ENCODE data around the gene OR10H2. TPM values are rescaled to one million over a fixed set of nuclear protein-coding genes. Genes with fewer than 3 reads are reported as not detected.
"Not testable (repeated sequence)": the region's sequence is repeated elsewhere in the genome, so short reads cannot be mapped to it uniquely, and the experiment has no call there.

The OR10H2 gene
- total RNA-seq: under 1 TPM in 1 of 4 donors, not detected in 3; 0.64 TPM

- intact Hi-C loops (cut with DNase I; ENCODE audit: low total_unique reads): no loop called here
- in situ Hi-C loops (cut with MboI; ENCODE audit: low pct_ligation_motif_present in 1 of 4, low pct_unique_long_range_greater_than_20kb in 1 of 4, low sequenced_read_pairs in 3 of 4): no loop called here
- Histone ChIP-seq H3K9me3 (no peaks in the 10 kb centered on the region), H3K4me3 (no peak within 1 kb of the TSS), H3K4me1 (no peaks in the 10 kb centered on the region), H3K27ac (no peak within 1 kb of the TSS), H3K36me3 (no peaks in the 10 kb centered on the region), H3K27me3 (peaks cover 43% of the 10 kb centered on the region)
- TF ChIP-seq POLR2AphosphoS5 (IDR thresholded peaks at IDR 0.05): no peak
- TF ChIP-seq EP300 (IDR thresholded peaks at IDR 0.05; ENCODE audit: low read depth): no peak
- TF ChIP-seq CTCF (IDR thresholded peaks at IDR 0.05): no peak
- TF ChIP-seq POLR2A (IDR thresholded peaks at IDR 0.05): no peak
- WGBS, 2 donors (ENCODE audit: low coverage in 1 of 2): 60 to 83% methylated on average over 4 to 5 of the region's 5 CpGs
- no peak for DNase-seq
These were observed at the start of gene OR10H2 for GRCh38 chr19:15727724-15728123. TSS of gene OR10H2 (plus strand) at chr19:15728024. CDS start at chr19:15728044, 20 bp downstream.

GRCh38 chr19:15679089-15679488 is 48.7 kb upstream of the OR10H2 start:
- in situ Hi-C loops (cut with MboI; ENCODE audit: low pct_ligation_motif_present in 1 of 4, low pct_unique_long_range_greater_than_20kb in 1 of 4, low sequenced_read_pairs in 3 of 4): loop anchor here in 3 of 4 donors (5.0 kb wide), 1 partner anchor 98 kb away; no protein-coding TSS in a partner anchor

GRCh38 chr19:15679865-15680264 is 48.0 kb upstream of the OR10H2 start:
- WGBS, 2 donors (ENCODE audit: low coverage in 1 of 2): 66% methylated on average over 3 of the region's 4 CpGs; no CpG with 5 or more reads in 1 of the 2 donors
- DNase-seq; H3K27me3 ChIP-seq; H3K27ac ChIP-seq; intact Hi-C loops (cut with DNase I; ENCODE audit: low total_unique reads); H3K4me3 ChIP-seq; H3K4me1 ChIP-seq; H3K9me3 ChIP-seq: not testable (repeated sequence)
- H3K36me3 ChIP-seq: peaks cover 0 to 18% (median 6%) of the 10 kb centered on the region in 4 donors
- in situ Hi-C loops (cut with MboI; ENCODE audit: low pct_ligation_motif_present in 1 of 4, low pct_unique_long_range_greater_than_20kb in 1 of 4, low sequenced_read_pairs in 3 of 4): loop anchor here in 3 of 4 donors (5.0 kb wide), 1 partner anchor 97 kb away; no protein-coding TSS in a partner anchor

More at GRCh38 chr19:15679089-15679488, 48.7 kb upstream of the OR10H2 start:
- DNase-seq: no peak
- H3K27me3 ChIP-seq: no peaks in the 10 kb centered on the region
- no peak for TF ChIP-seq POLR2A (IDR thresholded peaks at IDR 0.05)
- TF ChIP-seq EP300 (IDR thresholded peaks at IDR 0.05; ENCODE audit: low read depth): no peak
- TF ChIP-seq POLR2AphosphoS5 (IDR thresholded peaks at IDR 0.05): no peak
- TF ChIP-seq CTCF (IDR thresholded peaks at IDR 0.05): no peak
- no peak overlapping the region for H3K27ac ChIP-seq
- 18% methylated on average over 4 of the region's 4 CpGs for WGBS, 2 donors (ENCODE audit: low coverage in 1 of 2)
- H3K36me3 ChIP-seq: peaks cover 0 to 12% (median 5%) of the 10 kb centered on the region in 4 donors
- no peak overlapping the region for H3K4me3 ChIP-seq
- H3K9me3 ChIP-seq: no peaks in the 10 kb centered on the region
- intact Hi-C loops (cut with DNase I; ENCODE audit: low total_unique reads): no loop called here
- peaks cover 4 to 6% (median 5%) of the 10 kb centered on the region in 4 donors for H3K4me1 ChIP-seq

- Histone ChIP-seq H3K27ac (no peak overlapping the region), H3K4me3 (no peak overlapping the region), H3K9me3 (no peaks in the 10 kb centered on the region), H3K36me3 (peaks cover 0 to 27% (median 9%) of the 10 kb centered on the region in 4 donors), H3K27me3 (no peaks in the 10 kb centered on the region), H3K4me1 (no peaks in the 10 kb centered on the region)
- no peak for DNase-seq
- no peak for TF ChIP-seq POLR2AphosphoS5 (IDR thresholded peaks at IDR 0.05)
- TF ChIP-seq POLR2A (IDR thresholded peaks at IDR 0.05): no peak
- no peak for TF ChIP-seq EP300 (IDR thresholded peaks at IDR 0.05; ENCODE audit: low read depth)
- TF ChIP-seq CTCF (IDR thresholded peaks at IDR 0.05): no peak
- intact Hi-C loops (cut with DNase I; ENCODE audit: low total_unique reads) (no loop called here), in situ Hi-C loops (cut with MboI; ENCODE audit: low pct_ligation_motif_present in 1 of 4, low pct_unique_long_range_greater_than_20kb in 1 of 4, low sequenced_read_pairs in 3 of 4) (no loop called here)
- 56 to 78% methylated on average over 4 to 8 of the region's 8 CpGs for WGBS, 2 donors (ENCODE audit: low coverage in 1 of 2)
These were observed 47.1 kb upstream of the OR10H2 start for GRCh38 chr19:15680478-15681322.
